HEK293 (cell line): Measurements from ENCODE around the gene SIL1.

Experiments
- CTCF ChIA-PET: fragments of 350-600 bp; formaldehyde crosslinking; extraction: SDS; loops from one replicate; lab custom pipeline; 2021; ENCODE audit warnings: antibody characterized with exemption; lab: Yijun Ruan, JAX
- POLR2A ChIA-PET: fragments of 300-600 bp; formaldehyde crosslinking; extraction: SDS; loops from one replicate; lab custom pipeline; 2020; ENCODE audit warnings: antibody characterized with exemption, inconsistent platforms; lab: Yijun Ruan, JAX
- H3K27ac ChIP-seq: fragments of 200-500 bp; sonication (Bioruptor generic); 2 replicates; pipeline ENCODE4 v1.5.1; 2014; ENCODE audit warnings: low read depth, low read length, control low read depth, inconsistent platforms; ENCODE audit errors: extremely low read depth
- H3K36me3 ChIP-seq, 2 experiments: fragments of 200-500 bp in 1 of 2; sonication (Bioruptor generic) in 1 of 2; 1 replicate in 1 of 2; 2 replicates in 1 of 2; pipeline ENCODE4 v1.5.1; 2014 to 2017; ENCODE audit warnings: inconsistent platforms in 2 of 2, low read length in 2 of 2; ENCODE audit not compliant: control insufficient read depth in 2 of 2, insufficient read depth in 1 of 2
- H3K4me1 ChIP-seq: fragments of 200-500 bp; sonication (Bioruptor generic); 2 replicates; pipeline ENCODE4 v1.5.1; 2014; ENCODE audit warnings: mild to moderate bottlenecking, low read length, inconsistent platforms; ENCODE audit not compliant: control insufficient read depth, insufficient read depth
- H3K4me3 ChIP-seq: 2 replicates; pipeline ENCODE4 v1.5.1; 2011; ENCODE audit warnings: low read depth, mild to moderate bottlenecking, control low read depth, low read length, moderate library complexity
- H3K9me3 ChIP-seq: fragments of 200-500 bp; sonication (Bioruptor generic); 2 replicates; pipeline ENCODE4 v1.5.1; 2014; ENCODE audit warnings: low read depth, low read length, inconsistent platforms; ENCODE audit not compliant: control insufficient read depth, insufficient read depth
- GLIS2 ChIP-seq: fragments of 450-650 bp; formaldehyde crosslinking; IDR thresholded peaks from 2 replicates; pipeline ENCODE4 v1.5.1; 2016; ENCODE audit warnings: missing biosample characterization, missing genetic modification characterization
- OSR2 ChIP-seq: fragments of 450-650 bp; formaldehyde crosslinking; IDR thresholded peaks from 2 replicates; pipeline ENCODE4 v1.5.1; 2016; ENCODE audit warnings: missing biosample characterization, missing genetic modification characterization
- SETDB1 ChIP-seq: IDR thresholded peaks from one replicate; pipeline ENCODE4 v1.6.1; 2017; ENCODE audit warnings: mild to moderate bottlenecking, low read length, moderate library complexity, mixed read lengths; ENCODE audit not compliant: insufficient read length
- ZFP69B ChIP-seq: fragments of 450-650 bp; formaldehyde crosslinking; IDR thresholded peaks from 2 replicates; pipeline ENCODE4 v1.5.1; 2016; ENCODE audit warnings: missing biosample characterization, missing genetic modification characterization
- ZNF10 ChIP-seq: fragments of 450-650 bp; formaldehyde crosslinking; IDR thresholded peaks from 2 replicates; pipeline ENCODE4 v1.5.1; 2017; ENCODE audit warnings: missing biosample characterization, missing genetic modification characterization
- ZNF148 ChIP-seq: fragments of 450-650 bp; formaldehyde crosslinking; IDR thresholded peaks from 2 replicates; pipeline ENCODE4 v1.5.0; 2017; ENCODE audit warnings: missing biosample characterization, missing genetic modification characterization, borderline replicate concordance
- ZNF175 ChIP-seq: fragments of 450-650 bp; formaldehyde crosslinking; IDR thresholded peaks from 2 replicates; pipeline ENCODE4 v1.5.1; 2016; ENCODE audit warnings: missing biosample characterization, missing genetic modification characterization
- ZNF433 ChIP-seq: fragments of 450-650 bp; formaldehyde crosslinking; IDR thresholded peaks from 2 replicates; pipeline ENCODE4 v1.5.1; 2016; ENCODE audit warnings: missing biosample characterization, missing genetic modification characterization, low read depth
- ZNF510 ChIP-seq: fragments of 450-650 bp; formaldehyde crosslinking; IDR thresholded peaks from 2 replicates; pipeline ENCODE4 v1.5.1; 2018; ENCODE audit warnings: mild to moderate bottlenecking, missing genetic modification characterization, missing biosample characterization; ENCODE audit not compliant: insufficient replicate concordance
- ZNF530 ChIP-seq: fragments of 450-650 bp; formaldehyde crosslinking; IDR thresholded peaks from 2 replicates; pipeline ENCODE4 v1.5.1; 2016; ENCODE audit warnings: low read depth, missing biosample characterization, missing genetic modification characterization
- ZNF654 ChIP-seq: fragments of 450-650 bp; formaldehyde crosslinking; IDR thresholded peaks from 2 replicates; pipeline ENCODE4 v1.5.1; 2016; ENCODE audit warnings: low read depth, missing biosample characterization, missing genetic modification characterization
- ZNF660 ChIP-seq: fragments of 450-650 bp; IDR thresholded peaks from 2 replicates; pipeline ENCODE4 v1.5.1; 2018; ENCODE audit warnings: missing biosample characterization, mild to moderate bottlenecking, missing genetic modification characterization
- ZNF707 ChIP-seq: fragments of 450-650 bp; formaldehyde crosslinking; IDR thresholded peaks from 2 replicates; pipeline ENCODE4 v1.5.1; 2016; ENCODE audit warnings: missing biosample characterization, missing genetic modification characterization
- TF ChIP-seq, protein P1 (sequence below): fragments of 450-650 bp; formaldehyde crosslinking; IDR thresholded peaks from 2 replicates; pipeline ENCODE4 v1.5.1; 2016; ENCODE audit warnings: missing biosample characterization, missing genetic modification characterization
- TF ChIP-seq, protein P2 (sequence below): fragments of 450-650 bp; formaldehyde crosslinking; IDR thresholded peaks from 2 replicates; pipeline ENCODE4 v1.5.1; 2016; ENCODE audit warnings: missing biosample characterization, missing genetic modification characterization
- TF ChIP-seq, protein P3 (sequence below): sonication (generic); formaldehyde crosslinking; IDR thresholded peaks from 2 replicates; pipeline ENCODE4 v1.8.1; 2022; ENCODE audit warnings: mild to moderate bottlenecking, moderate library complexity, missing genetic modification reagents
- TF ChIP-seq, protein P4 (sequence below): fragments of 450-650 bp; formaldehyde crosslinking; IDR thresholded peaks from 2 replicates; pipeline ENCODE4 v1.5.1; 2017; ENCODE audit warnings: missing biosample characterization, missing genetic modification characterization

SIL1 gene

GRCh38 chr5:138933522-138934290 lies 264.5 kb downstream of the SIL1 start (continued):
- TF ChIP-seq, protein P1, sequence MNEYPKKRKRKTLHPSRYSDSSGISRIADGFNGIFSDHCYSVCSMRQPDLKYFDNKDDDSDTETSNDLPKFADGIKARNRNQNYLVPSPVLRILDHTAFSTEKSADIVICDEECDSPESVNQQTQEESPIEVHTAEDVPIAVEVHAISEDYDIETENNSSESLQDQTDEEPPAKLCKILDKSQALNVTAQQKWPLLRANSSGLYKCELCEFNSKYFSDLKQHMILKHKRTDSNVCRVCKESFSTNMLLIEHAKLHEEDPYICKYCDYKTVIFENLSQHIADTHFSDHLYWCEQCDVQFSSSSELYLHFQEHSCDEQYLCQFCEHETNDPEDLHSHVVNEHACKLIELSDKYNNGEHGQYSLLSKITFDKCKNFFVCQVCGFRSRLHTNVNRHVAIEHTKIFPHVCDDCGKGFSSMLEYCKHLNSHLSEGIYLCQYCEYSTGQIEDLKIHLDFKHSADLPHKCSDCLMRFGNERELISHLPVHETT (tag by site-specific recombination) = no peak
- TF ChIP-seq ZNF660 = no peak
- TF ChIP-seq, protein P2, sequence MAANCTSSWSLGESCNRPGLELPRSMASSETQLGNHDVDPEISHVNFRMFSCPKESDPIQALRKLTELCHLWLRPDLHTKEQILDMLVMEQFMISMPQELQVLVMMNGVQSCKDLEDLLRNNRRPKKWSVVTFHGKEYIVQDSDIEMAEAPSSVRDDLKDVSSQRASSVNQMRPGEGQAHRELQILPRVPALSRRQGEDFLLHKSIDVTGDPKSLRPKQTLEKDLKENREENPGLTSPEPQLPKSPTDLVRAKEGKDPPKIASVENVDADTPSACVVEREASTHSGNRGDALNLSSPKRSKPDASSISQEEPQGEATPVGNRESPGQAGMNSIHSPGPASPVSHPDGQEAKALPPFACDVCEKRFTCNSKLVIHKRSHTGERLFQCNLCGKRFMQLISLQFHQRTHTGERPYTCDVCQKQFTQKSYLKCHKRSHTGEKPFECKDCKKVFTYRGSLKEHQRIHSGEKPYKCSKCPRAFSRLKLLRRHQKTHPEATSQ = no peak

GRCh38 chr5:138932171-138932810 lies 265.9 kb downstream of the SIL1 start:
- peaks cover 0 to 87% of the 10 kb centered on the region in 2 experiments; a peak in 2 of 3 replicates for H3K36me3 ChIP-seq
- ChIA-PET POLR2A (interaction anchor here (0.9 kb wide), 1 partner anchor 8 kb away, joined by 5 read pairs; no protein-coding TSS in a partner anchor), CTCF (interaction anchor here (0.6 to 1.6 kb wide), 5 partner anchors 21 to 349 kb away, joined by 3 to 5 read pairs (median 3); no protein-coding TSS in a partner anchor)
- TF ChIP-seq ZNF175 (tag by site-specific recombination) (no peak), OSR2 (no peak), ZNF510 (tag by site-specific recombination) (no peak), ZFP69B (no peak)
- TF ChIP-seq, protein P3, sequence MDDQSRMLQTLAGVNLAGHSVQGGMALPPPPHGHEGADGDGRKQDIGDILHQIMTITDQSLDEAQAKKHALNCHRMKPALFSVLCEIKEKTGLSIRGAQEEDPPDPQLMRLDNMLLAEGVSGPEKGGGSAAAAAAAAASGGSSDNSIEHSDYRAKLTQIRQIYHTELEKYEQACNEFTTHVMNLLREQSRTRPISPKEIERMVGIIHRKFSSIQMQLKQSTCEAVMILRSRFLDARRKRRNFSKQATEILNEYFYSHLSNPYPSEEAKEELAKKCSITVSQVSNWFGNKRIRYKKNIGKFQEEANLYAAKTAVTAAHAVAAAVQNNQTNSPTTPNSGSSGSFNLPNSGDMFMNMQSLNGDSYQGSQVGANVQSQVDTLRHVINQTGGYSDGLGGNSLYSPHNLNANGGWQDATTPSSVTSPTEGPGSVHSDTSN (CRISPR knock-in tag) = no peak
- H3K4me3 ChIP-seq = no peak overlapping the region
- H3K4me1 ChIP-seq = no peaks in the 10 kb centered on the region
- H3K9me3 ChIP-seq = no peaks in the 10 kb centered on the region
- no peak overlapping the region for H3K27ac ChIP-seq

DNA sequence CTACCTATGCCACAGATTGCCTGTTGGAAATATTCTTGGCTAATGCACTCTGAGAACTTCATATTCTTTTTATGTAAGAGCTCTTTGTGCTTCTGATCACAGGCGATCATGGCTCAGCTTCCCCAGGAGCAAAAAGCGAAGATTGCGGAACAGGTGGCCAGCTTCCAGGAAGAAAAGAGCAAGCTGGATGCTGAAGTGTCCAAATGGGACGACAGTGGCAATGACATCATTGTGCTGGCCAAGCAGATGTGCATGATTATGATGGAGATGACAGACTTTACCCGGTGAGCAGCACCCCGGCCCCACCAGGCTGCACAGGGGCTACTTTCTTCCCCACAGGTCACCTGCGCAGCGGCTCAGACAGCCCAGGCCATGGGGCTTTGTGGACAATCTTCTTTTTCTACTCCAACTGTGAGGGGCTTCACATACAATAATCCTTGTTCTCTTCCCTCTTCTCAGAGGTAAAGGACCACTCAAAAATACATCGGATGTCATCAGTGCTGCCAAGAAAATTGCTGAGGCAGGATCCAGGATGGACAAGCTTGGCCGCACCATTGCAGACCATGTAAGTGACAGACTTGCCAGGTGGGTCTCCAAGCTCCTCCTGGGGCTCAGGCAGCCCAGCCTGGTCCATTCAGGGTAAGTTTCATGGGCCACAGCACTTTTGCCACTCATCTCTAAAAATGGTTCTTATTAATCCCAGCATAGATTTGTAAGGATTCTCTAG lies 267.6 kb downstream of the SIL1 start:
- H3K27ac ChIP-seq = no peak overlapping the region
- CTCF ChIA-PET = interaction anchor here (0.6 to 0.7 kb wide), 2 partner anchors 141 to 145 kb away, joined by 3 to 4 read pairs; no protein-coding TSS in a partner anchor
- H3K4me3 ChIP-seq = no peak overlapping the region
- no peaks in the 10 kb centered on the region for H3K4me1 ChIP-seq
- H3K9me3 ChIP-seq = no peaks in the 10 kb centered on the region
- POLR2A ChIA-PET = no interaction called here
- H3K36me3 ChIP-seq = peaks cover 0 to 99% of the 10 kb centered on the region in 2 experiments; a peak in 2 of 3 replicates
- TF ChIP-seq ZNF530 (tag by site-specific recombination) (no peak), ZNF654 (tag by site-specific recombination) (no peak), ZNF707 (tag by site-specific recombination) (no peak), ZNF433 (tag by site-specific recombination) (no peak), ZNF148 (tag by site-specific recombination) (no peak), SETDB1 (no peak), ZNF10 (tag by site-specific recombination) (no peak), GLIS2 (tag by site-specific recombination) (no peak)
- TF ChIP-seq, protein P4, sequence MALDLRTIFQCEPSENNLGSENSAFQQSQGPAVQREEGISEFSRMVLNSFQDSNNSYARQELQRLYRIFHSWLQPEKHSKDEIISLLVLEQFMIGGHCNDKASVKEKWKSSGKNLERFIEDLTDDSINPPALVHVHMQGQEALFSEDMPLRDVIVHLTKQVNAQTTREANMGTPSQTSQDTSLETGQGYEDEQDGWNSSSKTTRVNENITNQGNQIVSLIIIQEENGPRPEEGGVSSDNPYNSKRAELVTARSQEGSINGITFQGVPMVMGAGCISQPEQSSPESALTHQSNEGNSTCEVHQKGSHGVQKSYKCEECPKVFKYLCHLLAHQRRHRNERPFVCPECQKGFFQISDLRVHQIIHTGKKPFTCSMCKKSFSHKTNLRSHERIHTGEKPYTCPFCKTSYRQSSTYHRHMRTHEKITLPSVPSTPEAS = no peak
